ENCODE data around the gene BRIX1.
"Not testable (repeated sequence)": the region's sequence is repeated elsewhere in the genome, so short reads cannot be mapped to it uniquely, and the experiment has no call there.

The BRIX1 gene

DNA sequence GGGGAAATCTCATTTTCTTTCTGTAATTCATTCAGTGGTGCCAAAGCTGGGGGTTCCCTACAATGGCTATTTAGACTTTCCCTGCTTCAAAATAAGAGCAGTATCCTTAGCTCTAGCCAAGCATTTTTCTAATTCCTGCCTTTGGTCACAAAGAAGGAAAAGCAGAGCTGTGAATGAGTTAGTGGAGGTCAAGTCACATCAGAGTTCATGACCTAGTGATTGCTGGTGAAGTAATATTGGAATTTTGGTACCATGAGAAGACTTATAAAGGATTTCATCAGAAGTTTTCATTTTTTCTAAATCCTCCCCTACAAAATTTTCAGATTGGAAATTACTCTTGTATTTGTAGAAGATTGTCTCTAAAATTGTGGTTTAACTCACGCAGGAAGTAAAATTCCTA, 41.8 kb downstream of the BRIX1 start:
- Mint-ChIP-seq H3K27me3 (no peaks in the 10 kb centered on the region), H3K4me3 (no peak overlapping the region), H3K27ac (no peak overlapping the region), H3K9me3 (no peaks in the 10 kb centered on the region), H3K36me3 (ENCODE audit: insufficient read depth) (peaks cover 41% of the 10 kb centered on the region), H3K4me1 (ENCODE audit: low read depth in 2 of 2) (no peaks in the 10 kb centered on the region)
- DNase-seq (no peak), ATAC-seq (replicated peaks) (no peak)

GRCh38 chr5:34957857-34958690, 42.6 kb downstream of the BRIX1 start:
- DNase-seq (no peak), ATAC-seq (replicated peaks) (peak; percentile 35)
- Mint-ChIP-seq H3K9me3 (no peaks in the 10 kb centered on the region), H3K27me3 (no peaks in the 10 kb centered on the region), H3K4me1 (ENCODE audit: low read depth in 2 of 2) (no peaks in the 10 kb centered on the region), H3K36me3 (ENCODE audit: insufficient read depth) (peaks cover 33% of the 10 kb centered on the region), H3K4me3 (no peak overlapping the region), H3K27ac (peak overlapping the region in 1 of 2 donors; percentile 11)

DNA sequence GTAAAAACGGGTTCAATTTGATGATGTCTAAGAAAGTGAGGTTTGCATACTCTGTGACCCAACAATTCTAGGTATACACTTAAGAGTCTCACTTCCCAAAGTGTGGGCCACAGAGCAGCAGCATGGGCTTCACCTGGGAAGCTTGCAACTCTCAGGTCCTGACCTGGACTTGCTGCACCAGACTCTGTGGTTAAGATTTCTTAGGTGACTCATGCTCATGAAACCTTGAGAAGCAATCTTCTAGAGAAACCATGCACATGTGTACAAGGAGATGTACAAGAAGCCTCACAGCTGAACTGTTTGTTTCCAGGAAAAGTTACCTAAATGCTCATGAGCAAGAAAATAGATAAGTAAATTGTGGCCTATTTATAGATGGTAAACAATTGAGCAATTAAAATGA, 43.8 kb downstream of the BRIX1 start:
- Mint-ChIP-seq H3K4me1 (ENCODE audit: low read depth in 2 of 2) (no peaks in the 10 kb centered on the region), H3K27me3 (no peaks in the 10 kb centered on the region), H3K9me3 (no peaks in the 10 kb centered on the region), H3K4me3 (no peak overlapping the region), H3K27ac (peak overlapping the region; percentile 4 to 26), H3K36me3 (ENCODE audit: insufficient read depth) (peaks cover 21% of the 10 kb centered on the region)
- no peak for ATAC-seq (replicated peaks)
- no peak for DNase-seq

- no peak for ATAC-seq (replicated peaks)
- no peaks in the 10 kb centered on the region for H3K27me3 Mint-ChIP-seq
- H3K27ac Mint-ChIP-seq = no peak overlapping the region
- no peaks in the 10 kb centered on the region for H3K36me3 Mint-ChIP-seq (ENCODE audit: insufficient read depth)
- no peak for DNase-seq
- no peak overlapping the region for H3K4me3 Mint-ChIP-seq
- no peaks in the 10 kb centered on the region for H3K4me1 Mint-ChIP-seq (ENCODE audit: low read depth in 2 of 2)
- no peaks in the 10 kb centered on the region for H3K9me3 Mint-ChIP-seq
Measured at GRCh38 chr5:34967540-34967939, 52.0 kb downstream of the BRIX1 start.

- DNase-seq = no peak
- no peaks in the 10 kb centered on the region for H3K27me3 Mint-ChIP-seq
- no peak overlapping the region for H3K4me3 Mint-ChIP-seq
- no peak for ATAC-seq (replicated peaks)
- no peaks in the 10 kb centered on the region for H3K36me3 Mint-ChIP-seq (ENCODE audit: insufficient read depth)
- no peak overlapping the region for H3K27ac Mint-ChIP-seq
- no peaks in the 10 kb centered on the region for H3K9me3 Mint-ChIP-seq
- H3K4me1 Mint-ChIP-seq (ENCODE audit: low read depth in 2 of 2) = no peaks in the 10 kb centered on the region
Measured at GRCh38 chr5:34968258-34968657, 52.7 kb downstream of the BRIX1 start.

- no peaks in the 10 kb centered on the region for H3K9me3 Mint-ChIP-seq
- H3K27me3 Mint-ChIP-seq = peaks cover 0 to 2% of the 10 kb centered on the region in 2 donors
- DNase-seq (no peak), ATAC-seq (replicated peaks) (no peak)
- H3K36me3 Mint-ChIP-seq (ENCODE audit: insufficient read depth) = no peaks in the 10 kb centered on the region
- no peak overlapping the region for H3K27ac Mint-ChIP-seq
- H3K4me1 Mint-ChIP-seq (ENCODE audit: low read depth in 2 of 2) = no peaks in the 10 kb centered on the region
- H3K4me3 Mint-ChIP-seq = no peak overlapping the region
Measured at GRCh38 chr5:34970552-34970951, 55.0 kb downstream of the BRIX1 start.

DNA sequence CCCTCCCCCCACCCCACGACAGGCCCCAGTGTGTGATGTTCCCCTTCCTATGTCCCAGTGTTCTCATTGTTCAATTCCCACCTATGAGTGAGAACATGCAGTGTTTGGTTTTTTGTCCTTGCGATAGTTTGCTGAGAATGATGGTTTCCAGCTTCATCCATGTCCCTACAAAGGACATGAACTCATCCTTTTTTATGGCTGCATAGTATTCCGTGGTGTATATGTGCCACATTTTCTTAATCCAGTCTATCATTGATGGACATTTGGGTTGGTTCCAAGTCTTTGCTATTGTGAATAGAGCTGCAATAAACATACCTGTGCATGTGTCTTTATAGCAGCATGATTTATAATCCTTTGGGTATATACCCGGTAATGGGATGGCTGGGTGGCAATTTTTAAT, 56.1 kb downstream of the BRIX1 start:
- H3K27me3 Mint-ChIP-seq = peaks cover 8 to 13% of the 10 kb centered on the region in 2 donors
- ATAC-seq (replicated peaks); H3K36me3 Mint-ChIP-seq (ENCODE audit: insufficient read depth); H3K4me3 Mint-ChIP-seq; H3K27ac Mint-ChIP-seq; H3K9me3 Mint-ChIP-seq; H3K4me1 Mint-ChIP-seq (ENCODE audit: low read depth in 2 of 2); DNase-seq: not testable (repeated sequence)
